ENCODE data around the gene TMPRSS6. TPM values are rescaled to one million over a fixed set of nuclear protein-coding genes. Genes with fewer than 3 reads are reported as not detected.

The TMPRSS6 gene
- total and polyA plus RNA-seq, 12 donors: under 0.01 to 1.2 (median 0.08) TPM; not detected in 7

DNA sequence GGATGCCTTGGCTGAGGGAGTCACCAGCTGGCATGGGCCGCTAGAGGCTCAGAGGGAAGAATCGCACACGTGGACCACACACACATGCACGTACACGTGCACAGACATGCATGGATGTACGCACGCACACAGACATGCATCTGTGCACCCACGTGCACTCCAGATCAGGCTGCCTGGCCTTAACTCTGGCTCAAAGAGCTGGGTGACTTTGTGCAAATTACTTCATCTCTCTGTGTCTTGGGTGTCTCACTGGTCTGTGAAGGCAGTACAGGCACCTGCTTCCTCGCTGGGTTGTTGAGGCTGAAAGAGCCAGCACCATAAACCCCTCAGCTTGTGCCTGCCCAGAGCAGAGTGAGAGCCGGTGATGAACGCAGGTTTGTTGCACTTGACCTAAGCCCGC is 28.7 kb downstream of the TMPRSS6 start:
- Histone ChIP-seq H3K36me3 (replicated peaks in 1 of 2) (no peaks in the 10 kb centered on the region), H3K9me3 (replicated peaks in 1 of 3) (no peaks in the 10 kb centered on the region), H3K27me3 (no peaks in the 10 kb centered on the region), H3K27ac (no peak overlapping the region), H3K4me3 (no peak overlapping the region), H3K4me1 (replicated peaks in 1 of 2) (no peaks in the 10 kb centered on the region)
- intact Hi-C loops (cut with DNase I): loop anchor here (5.0 to 10.0 kb wide), 2 partner anchors 81 to 84 kb away; no protein-coding TSS in a partner anchor
- TF ChIP-seq CTCF (IDR thresholded peaks at IDR 0.05): no peak
- no peak for TF ChIP-seq POLR2A (IDR thresholded peaks at IDR 0.05)
- no peak for DNase-seq
- WGBS, 4 donors: 90 to 96% (median 93%) methylated on average over 11 to 12 of the region's 12 CpGs

- no peaks in the 10 kb centered on the region for H3K27me3 ChIP-seq
- intact Hi-C loops (cut with DNase I): loop anchor here (5.0 to 10.0 kb wide), 2 partner anchors 82 to 84 kb away; no protein-coding TSS in a partner anchor
- no peaks in the 10 kb centered on the region for H3K36me3 ChIP-seq (replicated peaks in 1 of 2)
- H3K4me3 ChIP-seq: no peak overlapping the region
- DNase-seq: no peak
- TF ChIP-seq CTCF (IDR thresholded peaks at IDR 0.05): no peak
- TF ChIP-seq POLR2A (IDR thresholded peaks at IDR 0.05): no peak
- H3K4me1 ChIP-seq (replicated peaks in 1 of 2): no peaks in the 10 kb centered on the region
- H3K9me3 ChIP-seq (replicated peaks in 1 of 3): no peaks in the 10 kb centered on the region
- WGBS, 4 donors: 88 to 98% (median 93%) methylated on average over 6 of the region's 6 CpGs
- H3K27ac ChIP-seq: no peak overlapping the region
Observed at GRCh38 chr22:37080438-37080837, 29.1 kb downstream of the TMPRSS6 start.

- no peaks in the 10 kb centered on the region for H3K9me3 ChIP-seq (replicated peaks in 1 of 3)
- H3K4me1 ChIP-seq (replicated peaks in 1 of 2): no peaks in the 10 kb centered on the region
- H3K27ac ChIP-seq: no peak overlapping the region
- H3K27me3 ChIP-seq: no peaks in the 10 kb centered on the region
- intact Hi-C loops (cut with DNase I): loop anchor here (5.0 to 10.0 kb wide), 3 partner anchors 83 to 123 kb away; no protein-coding TSS in a partner anchor
- no peaks in the 10 kb centered on the region for H3K36me3 ChIP-seq (replicated peaks in 1 of 2)
- 63 to 75% (median 69%) methylated on average over 11 to 15 of the region's 15 CpGs for WGBS, 4 donors
- TF ChIP-seq POLR2A (IDR thresholded peaks at IDR 0.05) (no peak), CTCF (IDR thresholded peaks at IDR 0.05) (no peak)
- DNase-seq: peak in 2 of 7 donors; percentile 23 to 45
- H3K4me3 ChIP-seq: no peak overlapping the region
Observed at GRCh38 chr22:37079668-37080171, 29.8 kb downstream of the TMPRSS6 start.

DNA sequence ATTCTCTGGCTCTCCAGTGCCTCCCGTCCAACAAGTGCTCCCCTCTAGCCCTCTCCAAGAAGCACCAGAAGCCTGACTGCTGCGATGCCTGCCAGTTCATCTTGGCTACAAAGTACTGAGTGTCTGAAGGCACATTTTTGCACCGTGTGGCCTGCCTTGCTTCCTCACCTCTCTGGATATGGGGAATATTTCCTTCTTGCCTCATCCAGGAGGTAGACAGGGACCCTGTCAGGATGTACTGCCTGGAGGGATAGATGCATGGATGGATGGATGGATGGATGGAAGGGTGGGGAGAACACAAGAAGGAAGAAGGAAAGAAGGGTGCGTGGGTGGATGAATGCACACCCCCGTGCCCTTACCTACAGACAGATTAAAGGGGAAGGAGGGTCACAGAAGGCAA is 30.4 kb downstream of the TMPRSS6 start:
- no peaks in the 10 kb centered on the region for H3K9me3 ChIP-seq (replicated peaks in 1 of 3)
- 54 to 72% (median 61%) methylated on average over 5 of the region's 5 CpGs for WGBS, 4 donors
- H3K27me3 ChIP-seq: no peaks in the 10 kb centered on the region
- no peak for DNase-seq
- no peak overlapping the region for H3K27ac ChIP-seq
- no peaks in the 10 kb centered on the region for H3K36me3 ChIP-seq (replicated peaks in 1 of 2)
- H3K4me3 ChIP-seq: no peak overlapping the region
- intact Hi-C loops (cut with DNase I): loop anchor here in 1 of 2 donors (5.0 kb wide), 1 partner anchor 123 kb away; no protein-coding TSS in a partner anchor
- no peaks in the 10 kb centered on the region for H3K4me1 ChIP-seq (replicated peaks in 1 of 2)
- TF ChIP-seq POLR2A (IDR thresholded peaks at IDR 0.05): no peak
- TF ChIP-seq CTCF (IDR thresholded peaks at IDR 0.05): no peak

Measured in adrenal gland (tissue), 12 donors.